OCI-LY7 (cell line): ENCODE data around the gene COBL.

Experiments
- EZH2phosphoT487 ChIP-seq: fragments of 200-600 bp; sonication (generic); IDR thresholded peaks from 2 replicates; pipeline ENCODE4 v1.6.1; 2018; ENCODE audit warnings: low read depth, borderline replicate concordance, mild to moderate bottlenecking, mixed run types, antibody characterized with exemption, low read length, moderate library complexity, mixed read lengths
- TF ChIP-seq, protein P1 (sequence below): fragments of 200-600 bp; sonication (generic); conservative IDR thresholded peaks from 2 replicates; pipeline ENCODE4 v1.5.1; 2014; ENCODE audit warnings: mild to moderate bottlenecking, antibody characterized with exemption, low read length, moderate library complexity, mixed read lengths

DNA sequence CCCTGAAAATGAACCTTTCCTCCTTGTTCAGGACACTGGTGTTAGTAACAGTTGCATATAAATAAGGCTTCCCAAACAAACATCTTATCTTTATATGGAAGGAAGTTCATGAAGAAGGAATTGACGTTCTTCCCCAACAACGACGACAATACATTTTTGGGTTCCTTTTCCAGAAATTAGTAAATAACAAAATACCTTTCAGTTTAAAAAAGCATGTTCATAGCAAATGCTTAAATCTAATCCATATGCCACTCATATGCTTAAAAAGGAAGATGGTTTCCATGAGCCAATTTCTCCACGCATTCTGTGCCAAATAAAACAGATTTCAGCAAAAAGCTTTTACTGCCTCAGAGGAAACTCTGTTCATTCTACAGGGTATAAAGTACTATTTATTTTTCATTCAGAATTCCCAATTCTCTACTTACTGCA lies 182.6 kb downstream of the COBL start:
- TF ChIP-seq, protein P1, sequence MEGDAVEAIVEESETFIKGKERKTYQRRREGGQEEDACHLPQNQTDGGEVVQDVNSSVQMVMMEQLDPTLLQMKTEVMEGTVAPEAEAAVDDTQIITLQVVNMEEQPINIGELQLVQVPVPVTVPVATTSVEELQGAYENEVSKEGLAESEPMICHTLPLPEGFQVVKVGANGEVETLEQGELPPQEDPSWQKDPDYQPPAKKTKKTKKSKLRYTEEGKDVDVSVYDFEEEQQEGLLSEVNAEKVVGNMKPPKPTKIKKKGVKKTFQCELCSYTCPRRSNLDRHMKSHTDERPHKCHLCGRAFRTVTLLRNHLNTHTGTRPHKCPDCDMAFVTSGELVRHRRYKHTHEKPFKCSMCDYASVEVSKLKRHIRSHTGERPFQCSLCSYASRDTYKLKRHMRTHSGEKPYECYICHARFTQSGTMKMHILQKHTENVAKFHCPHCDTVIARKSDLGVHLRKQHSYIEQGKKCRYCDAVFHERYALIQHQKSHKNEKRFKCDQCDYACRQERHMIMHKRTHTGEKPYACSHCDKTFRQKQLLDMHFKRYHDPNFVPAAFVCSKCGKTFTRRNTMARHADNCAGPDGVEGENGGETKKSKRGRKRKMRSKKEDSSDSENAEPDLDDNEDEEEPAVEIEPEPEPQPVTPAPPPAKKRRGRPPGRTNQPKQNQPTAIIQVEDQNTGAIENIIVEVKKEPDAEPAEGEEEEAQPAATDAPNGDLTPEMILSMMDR: no peak
- no peak for TF ChIP-seq EZH2phosphoT487
